Coronary artery (tissue), 2 donors: ENCODE data around the gene PRSS21.
A peak's percentile ranks its signal among the peaks of the same experiment; 100 is the strongest.

Source experiments
- DNase-seq: peaks from one replicate; pipeline ENCODE4 v3.0.0-alpha.2; 2017; ENCODE audit warnings: low spot score
- H3K27ac ChIP-seq, 2 donors: fragments of 200-600 bp; sonication (generic); one replicate each; pipeline ENCODE4 v1.5.1; 2016 to 2019
- H3K4me3 ChIP-seq: fragments of 200-600 bp; sonication (generic); 2 replicates; pipeline ENCODE4 v1.5.1; 2016; ENCODE audit warnings: mild to moderate bottlenecking, moderate library complexity
- TF ChIP-seq, protein P1 (sequence below): fragments of 200-600 bp; sonication (generic); IDR thresholded peaks from one replicate; pipeline ENCODE4 v1.5.1; 2019; ENCODE audit warnings: antibody characterized with exemption

The PRSS21 gene

GRCh38 chr16:2859686-2860265 lies 42.7 kb downstream of the PRSS21 start:
- H3K4me3 ChIP-seq, result no peak overlapping the region
- no peak overlapping the region for H3K27ac ChIP-seq
- TF ChIP-seq, protein P1, sequence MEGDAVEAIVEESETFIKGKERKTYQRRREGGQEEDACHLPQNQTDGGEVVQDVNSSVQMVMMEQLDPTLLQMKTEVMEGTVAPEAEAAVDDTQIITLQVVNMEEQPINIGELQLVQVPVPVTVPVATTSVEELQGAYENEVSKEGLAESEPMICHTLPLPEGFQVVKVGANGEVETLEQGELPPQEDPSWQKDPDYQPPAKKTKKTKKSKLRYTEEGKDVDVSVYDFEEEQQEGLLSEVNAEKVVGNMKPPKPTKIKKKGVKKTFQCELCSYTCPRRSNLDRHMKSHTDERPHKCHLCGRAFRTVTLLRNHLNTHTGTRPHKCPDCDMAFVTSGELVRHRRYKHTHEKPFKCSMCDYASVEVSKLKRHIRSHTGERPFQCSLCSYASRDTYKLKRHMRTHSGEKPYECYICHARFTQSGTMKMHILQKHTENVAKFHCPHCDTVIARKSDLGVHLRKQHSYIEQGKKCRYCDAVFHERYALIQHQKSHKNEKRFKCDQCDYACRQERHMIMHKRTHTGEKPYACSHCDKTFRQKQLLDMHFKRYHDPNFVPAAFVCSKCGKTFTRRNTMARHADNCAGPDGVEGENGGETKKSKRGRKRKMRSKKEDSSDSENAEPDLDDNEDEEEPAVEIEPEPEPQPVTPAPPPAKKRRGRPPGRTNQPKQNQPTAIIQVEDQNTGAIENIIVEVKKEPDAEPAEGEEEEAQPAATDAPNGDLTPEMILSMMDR, result no peak
- DNase-seq, result no peak

GRCh38 chr16:2860826-2861567 lies 44.0 kb downstream of the PRSS21 start:
- no peak for DNase-seq
- TF ChIP-seq, protein P1, result no peak
- Histone ChIP-seq H3K27ac (no peak overlapping the region), H3K4me3 (no peak overlapping the region)

- DNase-seq, result no peak
- Histone ChIP-seq H3K4me3 (no peak overlapping the region), H3K27ac (no peak overlapping the region)
- TF ChIP-seq, protein P1, result no peak
These were observed 48.6 kb downstream of the PRSS21 start for GRCh38 chr16:2865651-2866050.

DNA sequence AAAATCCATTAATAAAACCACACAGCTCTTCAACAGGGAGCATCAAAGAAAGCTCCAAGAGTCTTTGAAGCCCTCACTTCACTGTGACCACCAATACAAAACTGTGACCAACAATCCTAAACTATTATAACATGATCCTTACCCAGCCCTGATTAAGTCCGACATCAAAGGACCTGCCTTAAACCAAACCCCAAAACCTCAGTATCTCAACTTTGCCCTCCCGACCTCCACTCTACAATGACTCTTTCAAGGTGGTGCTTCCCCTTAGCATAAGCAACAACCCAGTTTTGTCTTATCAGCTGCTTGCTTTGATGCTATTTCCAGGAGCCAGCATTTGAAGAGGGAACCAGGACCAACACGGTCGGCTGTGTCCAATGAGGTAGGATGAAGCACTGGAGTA lies 49.4 kb downstream of the PRSS21 start:
- no peak for DNase-seq
- TF ChIP-seq, protein P1, result no peak
- Histone ChIP-seq H3K4me3 (no peak overlapping the region), H3K27ac (no peak overlapping the region)

- peak overlapping the region; percentile 94 for H3K4me3 ChIP-seq
- DNase-seq, result no peak
- TF ChIP-seq, protein P1, result no peak
- peak overlapping the region; percentile 74 to 98 for H3K27ac ChIP-seq
These were observed 50.6 kb downstream of the PRSS21 start for GRCh38 chr16:2867661-2867986.

DNA sequence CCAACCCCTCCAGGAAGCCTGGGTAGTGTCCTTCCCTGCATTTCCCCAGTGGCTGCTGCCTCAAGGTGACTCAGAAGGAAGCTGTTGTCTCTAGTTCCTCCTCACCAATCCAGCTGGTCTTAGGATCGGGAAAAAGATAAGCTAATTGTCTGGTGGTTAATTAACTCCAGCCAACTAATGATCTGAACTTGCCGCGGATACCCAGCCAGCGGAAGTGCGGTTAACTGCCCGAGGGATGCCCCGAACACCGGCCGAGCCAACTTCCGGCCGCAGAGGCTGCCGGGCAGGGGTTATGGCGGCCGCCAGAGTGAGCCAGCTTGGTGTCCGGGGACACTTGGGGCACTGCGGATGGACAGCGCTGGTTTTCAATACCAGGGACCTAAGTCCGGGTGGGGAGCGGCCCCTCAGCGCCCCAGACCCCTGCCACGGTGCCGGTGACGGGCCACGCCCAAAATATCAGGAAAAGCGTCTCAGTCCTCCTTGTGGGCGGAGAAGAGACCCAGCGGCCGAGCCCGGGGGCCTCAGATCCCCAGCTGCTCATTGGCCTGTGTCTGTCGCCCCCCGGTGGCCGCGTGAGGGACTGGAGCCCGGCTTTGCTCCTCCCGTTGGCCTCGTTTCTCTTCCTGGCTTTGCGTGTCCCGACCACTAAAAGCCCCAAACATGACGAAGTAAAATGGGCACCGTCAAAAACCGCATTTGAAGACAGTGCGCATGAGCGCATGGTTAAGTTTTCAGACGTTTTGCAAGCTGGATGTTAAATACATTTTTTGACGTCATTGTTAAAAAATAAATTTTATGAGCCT lies 51.2 kb downstream of the PRSS21 start:
- TF ChIP-seq, protein P1, result peak; percentile 95
- peak overlapping the region; percentile 74 to 98 for H3K27ac ChIP-seq
- DNase-seq, result peak; percentile 95
- H3K4me3 ChIP-seq, result peak overlapping the region; percentile 94
